Jurkat, Clone E6-1 (cell line): Measurements from ENCODE around the gene LCN9.

Experiments
- DNase-seq: peaks from one replicate; pipeline ENCODE4 v3.0.0-alpha.2; 2011; ENCODE audit warnings: low read depth, low spot score
- H3K4me3 ChIP-seq: 2 replicates; pipeline ENCODE4 v1.5.1; 2011; ENCODE audit warnings: mild to moderate bottlenecking, low read length, control low read depth, moderate library complexity

Gene LCN9

GRCh38 chr9:135693265-135693664, 30.2 kb downstream of the LCN9 start:
- DNase-seq = no peak
- no peak overlapping the region for H3K4me3 ChIP-seq

DNA sequence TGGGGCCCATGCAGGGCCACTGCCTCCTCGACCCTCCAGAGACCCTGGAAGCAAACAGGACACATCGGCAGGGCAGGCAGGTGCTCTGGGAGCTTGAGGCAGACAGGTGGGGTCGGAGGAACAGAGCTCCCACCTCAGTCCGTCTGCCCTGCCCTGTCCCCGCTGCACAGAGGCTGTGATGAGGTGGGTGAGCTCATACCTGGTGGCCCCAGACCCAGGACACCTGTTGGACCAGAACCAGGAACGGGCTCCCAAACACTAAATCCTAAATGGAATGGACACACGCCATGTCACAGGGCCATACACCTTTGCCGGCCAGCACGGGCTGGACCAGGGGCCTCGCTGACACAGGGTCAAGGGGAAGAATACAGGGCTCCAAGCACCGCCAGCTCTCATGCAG, 30.7 kb downstream of the LCN9 start:
- H3K4me3 ChIP-seq = no peak overlapping the region
- no peak for DNase-seq

GRCh38 chr9:135694414-135694813, 31.3 kb downstream of the LCN9 start:
- DNase-seq = no peak
- no peak overlapping the region for H3K4me3 ChIP-seq

GRCh38 chr9:135695036-135695435, 31.9 kb downstream of the LCN9 start:
- DNase-seq = no peak
- H3K4me3 ChIP-seq = no peak overlapping the region

DNA sequence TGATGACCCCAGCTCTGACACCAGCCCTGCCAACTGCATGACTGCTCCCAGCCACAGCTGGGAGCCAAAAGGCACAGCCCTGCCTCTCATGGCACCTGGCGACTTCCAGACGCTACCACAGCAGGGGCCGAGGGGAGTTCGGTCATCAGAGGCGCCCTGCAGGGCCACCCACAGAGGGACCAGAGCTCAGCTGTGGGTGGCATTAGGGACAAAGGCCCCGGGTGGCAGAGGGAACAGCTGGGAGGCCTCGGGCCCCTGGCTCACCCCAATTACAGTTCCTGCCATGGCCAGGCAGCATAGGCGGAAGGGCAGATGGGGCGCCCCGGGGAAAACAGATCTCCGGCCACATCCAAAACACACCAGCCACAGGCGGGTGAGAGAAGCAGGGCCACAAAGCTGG, 32.5 kb downstream of the LCN9 start:
- no peak for DNase-seq
- H3K4me3 ChIP-seq = no peak overlapping the region

DNA sequence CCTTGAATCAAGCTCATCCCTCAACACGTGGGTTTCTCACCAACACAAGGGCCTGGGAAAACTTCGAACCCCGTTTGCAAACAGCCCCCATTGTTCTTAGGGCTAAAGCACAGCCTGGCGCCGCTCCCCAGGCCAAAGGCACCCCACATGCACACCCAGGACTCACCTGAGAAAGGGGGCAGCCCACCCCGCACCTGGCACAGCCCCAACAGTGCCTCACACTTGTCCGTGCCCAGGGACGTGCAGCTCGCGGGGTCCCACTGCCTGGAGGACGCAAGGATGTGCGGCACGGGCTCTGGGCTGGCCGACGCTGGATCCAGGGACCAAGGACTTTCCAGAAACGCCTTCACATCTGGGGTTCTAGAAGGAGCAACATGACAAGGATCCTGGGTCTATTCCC, 33.3 kb downstream of the LCN9 start:
- H3K4me3 ChIP-seq = no peak overlapping the region
- DNase-seq = no peak

- DNase-seq = no peak
- H3K4me3 ChIP-seq = no peak overlapping the region
Observed at GRCh38 chr9:135697226-135697625, 34.1 kb downstream of the LCN9 start.

DNA sequence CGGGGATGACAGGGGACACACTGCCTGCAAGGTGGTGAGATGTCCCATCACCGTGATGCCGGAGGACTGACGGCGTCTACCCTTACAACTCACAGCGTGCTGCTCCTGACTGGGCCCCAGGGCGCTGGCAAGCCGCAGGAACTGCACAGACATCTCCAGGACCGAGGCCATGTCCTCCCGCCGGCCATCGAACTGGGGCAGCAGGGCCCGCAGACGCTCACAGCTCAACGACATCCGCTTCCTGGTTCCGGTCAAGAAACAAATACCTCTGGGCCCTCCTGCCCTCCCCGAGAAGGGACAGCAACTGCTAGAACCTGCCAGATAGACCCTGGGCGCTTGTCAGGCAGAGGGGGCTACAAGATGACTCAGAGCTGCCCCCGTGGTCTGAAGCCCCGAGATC, 35.1 kb downstream of the LCN9 start:
- no peak overlapping the region for H3K4me3 ChIP-seq
- no peak for DNase-seq

DNA sequence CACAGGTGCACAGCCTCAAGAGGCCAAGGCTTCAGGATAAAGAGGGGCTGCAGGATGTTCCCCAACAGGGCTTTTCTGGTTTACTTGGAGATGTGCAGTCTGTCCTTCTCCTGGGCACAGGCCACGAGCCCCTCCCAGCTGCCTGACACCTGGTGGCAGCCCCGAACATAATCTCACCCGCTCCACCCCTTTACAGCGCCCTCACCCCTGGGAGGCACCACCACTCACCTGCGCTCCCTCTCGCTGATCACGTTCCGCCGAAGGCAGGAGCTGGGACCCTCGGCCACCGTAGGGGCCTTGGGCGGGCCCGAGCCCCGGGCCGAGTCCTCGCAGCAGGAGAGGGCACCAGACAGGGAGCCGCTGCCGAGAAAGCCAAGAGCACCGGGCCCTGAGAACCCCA, 35.7 kb downstream of the LCN9 start:
- DNase-seq = no peak
- H3K4me3 ChIP-seq = no peak overlapping the region

- H3K4me3 ChIP-seq = no peak within 1 kb of the TSS
- no peak for DNase-seq
Observed at GRCh38 chr9:135699440-135699839, 36.3 kb downstream of the LCN9 start, which contains the start of gene SOHLH1. Gene SOHLH1, minus strand, starts transcription at chr9:135699481. Its CDS starts 14 bp downstream, at chr9:135699467.

DNA sequence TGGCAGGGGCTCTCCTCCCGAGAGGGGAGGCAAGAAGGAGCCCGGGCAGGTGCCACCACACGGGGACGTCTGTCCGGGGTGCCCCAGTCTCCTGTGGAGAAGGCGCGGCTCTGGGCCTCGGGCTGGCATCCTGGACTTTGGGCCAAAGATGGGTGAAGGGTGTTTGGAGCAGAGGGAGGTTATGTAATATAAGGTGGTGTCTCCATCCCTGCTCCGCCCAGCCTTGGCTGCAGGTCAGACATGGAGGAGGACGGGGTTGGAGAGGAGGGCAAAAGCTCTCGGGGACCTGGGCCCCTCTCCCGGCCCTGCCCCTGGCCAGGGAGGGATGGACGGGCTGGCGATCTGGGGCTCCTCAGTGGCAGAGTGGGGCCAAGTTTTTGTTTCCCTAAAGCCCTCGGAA, 37.4 kb downstream of the LCN9 start:
- DNase-seq = no peak

GRCh38 chr9:135701067-135701958, 38.2 kb downstream of the LCN9 start:
- DNase-seq = peak; percentile 11
- H3K4me3 ChIP-seq = no peak overlapping the region

More for the DNA sequence above, 37.4 kb downstream of the LCN9 start:
- no peak overlapping the region for H3K4me3 ChIP-seq

GRCh38 chr9:135701959-135702721, 39.0 kb downstream of the LCN9 start, which contains the start of gene KCNT1:
Gene KCNT1, plus strand, starts transcription at chr9:135702185. Its CDS starts 74 bp downstream, at chr9:135702259.
- no peak for DNase-seq
- no peak within 1 kb of the TSS for H3K4me3 ChIP-seq

DNA sequence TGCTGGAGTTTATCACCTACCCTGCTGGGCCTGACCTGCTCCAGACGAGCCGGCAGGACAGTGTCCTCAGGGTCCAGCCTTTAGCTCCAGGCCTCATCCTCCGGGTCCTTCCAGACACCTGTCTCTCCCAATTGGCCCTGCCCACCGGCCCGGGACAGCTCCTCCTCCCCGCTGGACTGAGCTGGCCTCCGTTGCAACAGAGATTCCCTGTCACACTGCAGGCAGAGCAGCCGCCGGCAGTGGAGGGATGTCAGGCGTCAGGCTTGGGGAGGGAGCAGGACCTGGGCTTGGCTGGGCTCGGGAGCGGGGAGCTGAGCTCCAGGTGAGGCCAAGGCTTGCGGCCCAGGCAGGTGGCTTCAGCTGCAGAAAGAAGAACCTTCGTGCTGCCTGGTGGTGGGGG, 40.6 kb downstream of the LCN9 start:
- no peak for DNase-seq
- H3K4me3 ChIP-seq = no peak overlapping the region

DNA sequence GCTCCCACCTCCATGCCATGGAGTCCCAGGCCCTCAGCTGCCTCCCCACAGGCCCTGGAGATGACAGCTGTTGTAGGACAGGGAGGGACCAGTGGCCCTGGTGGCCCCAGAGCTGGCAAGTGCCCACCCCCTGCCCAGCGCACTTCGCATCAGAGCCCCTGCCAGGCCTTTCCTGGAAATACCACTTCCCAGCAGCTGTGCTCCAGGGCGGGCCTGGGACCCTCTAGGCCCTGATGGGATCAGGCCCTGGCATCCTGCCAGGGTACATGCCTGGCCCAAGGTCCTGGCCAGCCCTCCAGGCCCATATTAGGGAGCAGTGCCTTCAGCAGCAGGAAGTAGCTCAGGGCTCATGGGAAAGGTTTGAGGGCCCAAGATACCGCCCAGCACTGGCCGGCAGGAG, 41.4 kb downstream of the LCN9 start:
- H3K4me3 ChIP-seq = no peak overlapping the region
- no peak for DNase-seq

- no peak overlapping the region for H3K4me3 ChIP-seq
- DNase-seq = no peak
Observed at GRCh38 chr9:135705376-135705775, 42.3 kb downstream of the LCN9 start.

DNA sequence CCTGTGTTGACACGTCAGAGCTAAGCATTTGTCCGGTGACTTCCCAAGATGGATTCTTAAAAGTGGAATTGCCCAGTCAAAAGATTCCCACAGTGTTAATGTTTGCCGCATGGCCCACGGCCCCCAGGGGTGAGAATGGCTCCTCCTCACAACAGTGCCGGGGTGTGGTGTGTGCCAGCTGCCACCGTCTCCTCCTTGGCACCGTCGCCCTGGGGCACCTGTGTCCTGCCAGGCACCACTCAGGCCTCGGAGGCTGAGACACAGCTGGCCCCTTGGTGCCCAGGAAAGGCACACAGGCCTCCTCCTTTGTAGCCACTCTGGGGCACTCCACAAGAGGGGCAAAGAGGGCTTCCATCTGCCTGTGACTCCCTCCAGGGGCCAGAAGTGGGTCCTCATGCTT, 43.2 kb downstream of the LCN9 start:
- no peak for DNase-seq
- no peak overlapping the region for H3K4me3 ChIP-seq

DNA sequence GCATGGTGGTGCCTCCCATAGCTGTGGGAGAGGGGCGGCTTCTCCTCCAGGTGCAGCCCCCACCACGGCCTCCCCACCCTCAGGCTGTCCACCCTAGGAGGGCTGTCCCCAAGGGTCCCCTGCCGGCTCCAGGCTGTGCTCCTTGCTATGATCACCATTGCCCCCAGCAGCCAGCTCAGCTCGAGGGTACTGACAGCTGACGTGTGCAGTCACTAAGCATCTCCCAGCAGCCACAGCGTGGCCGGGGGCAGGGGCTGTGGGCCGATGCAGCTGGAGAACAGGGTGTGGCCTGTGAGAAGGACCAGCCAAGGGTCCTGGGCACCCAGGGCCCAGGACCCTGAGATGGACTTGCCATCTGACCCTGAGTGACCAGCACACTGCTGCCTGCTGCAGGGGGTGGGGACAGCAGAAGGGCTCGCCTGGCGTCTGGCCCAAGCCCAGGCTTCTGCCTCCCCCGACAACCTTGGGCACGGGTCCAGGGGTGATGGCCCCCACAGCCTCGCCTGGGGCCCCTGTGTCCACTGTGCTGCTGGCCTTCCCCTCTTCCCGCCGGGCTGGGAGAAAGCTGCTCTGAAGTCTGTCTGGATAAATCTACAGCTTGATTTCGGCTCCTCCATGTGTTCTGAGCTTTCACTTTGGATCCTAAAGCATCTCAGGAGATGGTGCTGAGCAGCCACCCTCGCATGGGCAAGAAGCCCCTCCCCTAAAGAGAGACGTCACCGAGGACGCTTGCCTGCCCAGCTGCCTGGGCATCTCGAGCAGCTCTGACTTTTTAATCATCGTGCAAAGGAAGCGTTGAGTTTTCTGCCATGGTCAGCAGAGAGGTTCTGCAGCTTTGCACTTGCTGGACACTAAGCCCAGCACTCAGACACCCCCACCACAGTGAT, 44.4 kb downstream of the LCN9 start:
- no peak for DNase-seq
- no peak overlapping the region for H3K4me3 ChIP-seq

- no peak overlapping the region for H3K4me3 ChIP-seq
- no peak for DNase-seq
Observed at GRCh38 chr9:135708164-135708563, 45.1 kb downstream of the LCN9 start.
